OCI-LY3 (cell line): ENCODE results near the gene ERBIN.

Source experiments
- EZH2phosphoT487 ChIP-seq: fragments of 200-600 bp; shearing (Covaris generic); IDR thresholded peaks from 2 replicates; pipeline ENCODE4 v1.6.1; 2018; ENCODE audit warnings: antibody characterized with exemption, mixed run types, low read depth
- TF ChIP-seq, protein P1 (sequence below): fragments of 200-600, 300-600 bp; sonication (generic); IDR thresholded peaks from 2 replicates; pipeline ENCODE4 v1.5.1; 2014; ENCODE audit warnings: antibody characterized with exemption, low read length, low read depth

DNA sequence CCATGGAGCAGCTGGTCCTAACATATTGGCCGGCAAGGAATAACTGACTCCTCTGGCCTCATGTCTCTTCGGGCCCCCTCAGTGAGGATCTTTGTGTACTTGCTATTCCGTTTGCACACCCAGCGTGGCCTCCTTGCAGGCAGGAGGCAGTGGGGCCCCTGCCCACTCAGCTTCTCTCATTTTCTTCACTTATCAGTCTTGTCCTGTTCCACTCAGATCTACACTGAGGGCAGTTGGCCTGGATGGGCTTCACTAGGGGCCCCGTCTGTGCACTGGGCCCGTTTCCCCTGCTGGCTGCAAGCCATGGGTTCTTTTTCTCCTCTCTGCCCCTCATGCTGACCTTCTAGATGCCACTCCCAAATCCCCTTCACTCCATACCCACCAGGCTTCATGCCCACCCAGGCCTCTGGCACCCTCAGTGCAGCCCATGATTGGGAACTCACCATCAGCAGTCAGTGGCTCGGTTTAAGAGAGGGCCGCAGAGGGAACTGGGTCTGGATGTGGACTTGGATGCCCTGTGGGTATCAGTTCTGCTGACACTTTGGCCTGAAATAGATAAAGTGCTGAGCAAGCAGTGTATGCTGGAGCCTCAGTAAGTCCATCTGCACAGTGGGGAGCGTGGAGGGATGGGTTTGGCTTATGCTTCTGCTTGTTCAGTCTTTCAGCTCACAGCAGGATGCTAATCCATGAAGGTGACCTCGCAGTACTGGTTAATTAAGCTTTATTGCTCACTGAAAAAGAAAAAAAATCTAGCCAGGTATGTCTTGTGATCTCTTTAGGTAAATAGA lies 57.9 kb downstream of the ERBIN start:
- TF ChIP-seq, protein P1, sequence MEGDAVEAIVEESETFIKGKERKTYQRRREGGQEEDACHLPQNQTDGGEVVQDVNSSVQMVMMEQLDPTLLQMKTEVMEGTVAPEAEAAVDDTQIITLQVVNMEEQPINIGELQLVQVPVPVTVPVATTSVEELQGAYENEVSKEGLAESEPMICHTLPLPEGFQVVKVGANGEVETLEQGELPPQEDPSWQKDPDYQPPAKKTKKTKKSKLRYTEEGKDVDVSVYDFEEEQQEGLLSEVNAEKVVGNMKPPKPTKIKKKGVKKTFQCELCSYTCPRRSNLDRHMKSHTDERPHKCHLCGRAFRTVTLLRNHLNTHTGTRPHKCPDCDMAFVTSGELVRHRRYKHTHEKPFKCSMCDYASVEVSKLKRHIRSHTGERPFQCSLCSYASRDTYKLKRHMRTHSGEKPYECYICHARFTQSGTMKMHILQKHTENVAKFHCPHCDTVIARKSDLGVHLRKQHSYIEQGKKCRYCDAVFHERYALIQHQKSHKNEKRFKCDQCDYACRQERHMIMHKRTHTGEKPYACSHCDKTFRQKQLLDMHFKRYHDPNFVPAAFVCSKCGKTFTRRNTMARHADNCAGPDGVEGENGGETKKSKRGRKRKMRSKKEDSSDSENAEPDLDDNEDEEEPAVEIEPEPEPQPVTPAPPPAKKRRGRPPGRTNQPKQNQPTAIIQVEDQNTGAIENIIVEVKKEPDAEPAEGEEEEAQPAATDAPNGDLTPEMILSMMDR = no peak
- no peak for TF ChIP-seq EZH2phosphoT487
